IMR-90 (cell line): ENCODE results near the gene TMEM63C. TPM values are rescaled to one million over a fixed set of nuclear protein-coding genes. Genes with fewer than 3 reads are reported as not detected.

Experiments
- ATAC-seq: fragments of 200-7000 bp; cut with Tn5 transposase; 2 replicates; pipeline ENCODE4 v1.9.1; 2020; ENCODE audit warnings: low read depth, mild to moderate bottlenecking, moderate library complexity
- BruUV-seq: library from RNA; stranded (reverse); fragments of 400-500 nt; replicated peaks from 2 replicates; lab custom pipeline; 2021; lab: Mats Ljungman, UMichigan
- CTCF ChIA-PET: fragments of 300-600 bp; formaldehyde crosslinking; extraction: SDS; loops from one replicate; lab custom pipeline; 2021; ENCODE audit warnings: antibody characterized with exemption; lab: Yijun Ruan, JAX
- POLR2A ChIA-PET: fragments of 300-600 bp; sonication (Branson Sonifier 250); formaldehyde crosslinking; loops from one replicate; lab custom pipeline; 2022; ENCODE audit warnings: antibody characterized with exemption; ENCODE audit not compliant: unreplicated experiment; lab: Charles Lee
- DNase-seq: peaks from one replicate; pipeline ENCODE4 v3.0.0; 2013
- H2AFZ ChIP-seq: replicated peaks from 2 replicates; pipeline ENCODE3; 2013; ENCODE audit warnings: low read length, mild to moderate bottlenecking; ENCODE audit not compliant: poor library complexity
- H2AK5ac ChIP-seq: 2 replicates; pipeline ENCODE4 v1.6.1; 2013; ENCODE audit warnings: low read depth, low read length, inconsistent platforms
- H2AK9ac ChIP-seq: replicated peaks from 2 replicates; pipeline ENCODE3; 2013; ENCODE audit warnings: mild to moderate bottlenecking, low read depth, low read length, moderate library complexity; ENCODE audit not compliant: poor library complexity
- H2BK120ac ChIP-seq: 2 replicates; pipeline ENCODE4 v1.6.1; 2013; ENCODE audit warnings: low read depth, low read length, inconsistent platforms
- H2BK15ac ChIP-seq: 3 replicates; pipeline ENCODE4 v1.6.1; 2013; ENCODE audit warnings: low read depth, low read length, inconsistent platforms
- H2BK20ac ChIP-seq: 2 replicates; pipeline ENCODE4 v1.6.1; 2013; ENCODE audit warnings: low read depth, mild to moderate bottlenecking, inconsistent platforms, low read length, moderate library complexity
- H2BK5ac ChIP-seq: 2 replicates; pipeline ENCODE4 v1.6.1; 2013; ENCODE audit warnings: mild to moderate bottlenecking, low read depth, low read length, inconsistent platforms; ENCODE audit not compliant: poor library complexity, severe bottlenecking
- H3K14ac ChIP-seq: replicated peaks from 2 replicates; pipeline ENCODE4 v1.6.1; 2013; ENCODE audit warnings: low read depth, low read length, inconsistent platforms
- H3K18ac ChIP-seq: 2 replicates; pipeline ENCODE4 v1.6.1; 2013; ENCODE audit warnings: low read depth, low read length, control low read depth
- H3K23ac ChIP-seq: 2 replicates; pipeline ENCODE4 v1.6.1; 2013; ENCODE audit warnings: low read depth, low read length, inconsistent platforms
- H3K27ac ChIP-seq: 2 replicates; pipeline ENCODE4 v1.5.1; 2013; ENCODE audit warnings: mild to moderate bottlenecking, control low read depth, low read length; ENCODE audit not compliant: insufficient read depth
- H3K27me3 ChIP-seq: 2 replicates; pipeline ENCODE4 v1.6.1; 2013; ENCODE audit warnings: low read length; ENCODE audit not compliant: control insufficient read depth, insufficient read depth
- H3K36me3 ChIP-seq: 2 replicates; pipeline ENCODE4 v1.6.1; 2013; ENCODE audit warnings: low read length, mixed read lengths; ENCODE audit not compliant: control insufficient read depth, insufficient read depth
- H3K4ac ChIP-seq: 2 replicates; pipeline ENCODE4 v1.6.1; 2013; ENCODE audit warnings: low read depth, low read length, inconsistent platforms
- H3K4me1 ChIP-seq: 2 replicates; pipeline ENCODE4 v1.6.1; 2013; ENCODE audit warnings: low read length, mixed read lengths; ENCODE audit not compliant: control insufficient read depth, insufficient read depth
- H3K4me2 ChIP-seq: 2 replicates; pipeline ENCODE4 v1.6.1; 2013; ENCODE audit warnings: low read depth, mild to moderate bottlenecking, control low read depth, low read length, moderate library complexity
- H3K4me3 ChIP-seq: 2 replicates; pipeline ENCODE4 v1.5.1; 2013; ENCODE audit warnings: low read depth, mild to moderate bottlenecking, control low read depth, low read length, moderate library complexity; ENCODE audit not compliant: insufficient read depth
- H3K56ac ChIP-seq: 2 replicates; pipeline ENCODE4 v1.6.1; 2013; ENCODE audit warnings: low read length, inconsistent platforms; ENCODE audit not compliant: insufficient read depth; ENCODE audit errors: extremely low read depth
- H3K79me1 ChIP-seq, 2 experiments: 2 replicates each; pipeline ENCODE4 v1.6.1; 2013; ENCODE audit warnings: low read length in 2 of 2, inconsistent platforms in 1 of 2, low read depth in 1 of 2
- H3K9ac ChIP-seq: 2 replicates; pipeline ENCODE4 v1.6.1; 2013; ENCODE audit warnings: low read depth, low read length, control low read depth
- H3K9me1 ChIP-seq: 2 replicates; pipeline ENCODE4 v1.6.1; 2013; ENCODE audit warnings: low read length, inconsistent platforms; ENCODE audit not compliant: insufficient read depth
- H3K9me3 ChIP-seq: 2 replicates; pipeline ENCODE4 v1.6.1; 2013; ENCODE audit warnings: low read length; ENCODE audit not compliant: control insufficient read depth, insufficient read depth
- H4K20me1 ChIP-seq: 2 replicates; pipeline ENCODE4 v1.6.1; 2013; ENCODE audit warnings: low read length, inconsistent platforms; ENCODE audit not compliant: insufficient read depth
- H4K5ac ChIP-seq: 2 replicates; pipeline ENCODE4 v1.6.1; 2013; ENCODE audit warnings: mild to moderate bottlenecking, low read depth, low read length, control low read depth
- H4K8ac ChIP-seq, 2 experiments: 2 replicates each; pipeline ENCODE4 v1.6.1; 2013; ENCODE audit warnings: low read depth in 2 of 2, low read length in 2 of 2, control low read depth in 1 of 2, inconsistent platforms in 1 of 2
- H4K91ac ChIP-seq: 2 replicates; pipeline ENCODE4 v1.6.1; 2013; ENCODE audit warnings: low read depth, low read length, inconsistent platforms; ENCODE audit not compliant: insufficient read depth
- CEBPB ChIP-seq: IDR thresholded peaks from 2 replicates; pipeline ENCODE4 v1.6.1; 2012; ENCODE audit warnings: low read depth, low read length, improper control_type of control experiment
- CHD1 ChIP-seq: IDR thresholded peaks from 2 replicates; pipeline ENCODE4 v1.6.1; 2012; ENCODE audit warnings: low read depth, low read length, improper control_type of control experiment
- MAZ ChIP-seq: IDR thresholded peaks from 2 replicates; pipeline ENCODE4 v1.6.1; 2012; ENCODE audit warnings: low read depth, mild to moderate bottlenecking, low read length, improper control_type of control experiment, moderate library complexity, borderline replicate concordance
- POLR2A ChIP-seq: IDR thresholded peaks from 2 replicates; pipeline ENCODE4 v1.6.1; 2012; ENCODE audit warnings: mild to moderate bottlenecking, low read depth, low read length
- SMC3 ChIP-seq: fragments of 150-350 bp; IDR thresholded peaks from 2 replicates; pipeline ENCODE4 v1.6.1; 2016; ENCODE audit warnings: low read depth, mild to moderate bottlenecking, antibody characterized with exemption, low read length, moderate library complexity
- WGBS, 2 experiments: methylation state at CpG; one replicate each; pipeline versions ENCODE4 v1.1.5 to v1.1.7; 2013; ENCODE audit warnings: missing lambda C conversion rate in 2 of 2; ENCODE audit not compliant: insufficient read length in 1 of 2; ENCODE audit errors: extremely low coverage in 2 of 2; 5-methylcytosine and 5-hydroxymethylcytosine counted together
- dilution Hi-C: fragments of 300-500 bp; cut with HindIII; formaldehyde crosslinking; loops from one replicate; pipeline ENCODE4 v1.14.3; 2018; ENCODE audit warnings: low sequenced_read_pairs; ENCODE audit not compliant: unreplicated experiment
- in situ Hi-C: fragments of 300-500 bp; cut with MboI; formaldehyde crosslinking; loops from 3 replicates; pipeline ENCODE4 v1.14.3; 2019; ENCODE audit warnings: low sequenced_read_pairs, inconsistent platforms, mixed read lengths
- intact Hi-C: fragments of 100-400 bp; cut with micrococcal nuclease; formaldehyde crosslinking; loops from 2 replicates; pipeline ENCODE4 v1.10.0; 2022
- polyA plus RNA-seq, 3 experiments: library from polyadenylated mRNA; depleted of rRNA; stranded (reverse); fragments of >200 nt; gene quantifications; 2 replicates each; pipeline ENCODE4 v1.2.3, GENCODE V29; 2012; ENCODE audit warnings: low replicate concordance in 1 of 3
- total RNA-seq: library from RNA; depleted of rRNA; stranded (reverse); fragments of >200 nt; gene quantifications from 2 replicates; pipeline ENCODE4 v1.2.3, GENCODE V29; 2012

The TMEM63C gene
- total and polyA plus RNA-seq, 2 of the 4 experiments (the other 2 are of a cell fraction), result under 0.01 TPM; not detected in 1

DNA sequence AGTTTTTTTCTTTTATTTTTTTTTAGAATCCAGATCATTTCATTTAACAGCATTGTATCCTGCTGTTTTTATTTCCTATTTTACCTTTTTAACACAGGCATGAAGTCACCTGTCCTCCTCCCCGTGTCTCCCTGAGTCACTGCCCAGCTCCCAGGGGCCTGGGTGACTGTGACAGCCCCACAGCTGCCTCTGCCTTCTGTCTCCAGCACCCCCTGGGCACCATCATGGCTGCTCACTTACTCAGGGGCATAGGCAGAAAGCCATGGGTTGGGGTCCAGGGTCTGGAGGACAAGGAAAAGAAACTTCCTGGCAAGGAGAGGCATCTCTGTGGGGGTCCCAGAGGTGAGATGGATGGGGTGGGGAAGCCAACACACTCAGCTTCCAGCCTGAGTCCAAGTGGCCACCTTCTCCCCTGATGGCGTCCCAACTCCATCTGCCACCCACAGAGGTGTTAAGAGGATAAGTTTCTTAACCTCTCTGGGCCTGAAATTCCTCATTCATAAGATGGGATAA lies 25.3 kb downstream of the TMEM63C start:
- H3K27me3 ChIP-seq, result peaks cover 4% of the 10 kb centered on the region; the same call in 1 of the 2 replicates
- H3K14ac ChIP-seq, result no peak overlapping the region
- H2AK9ac ChIP-seq, result no peak overlapping the region
- TF ChIP-seq SMC3, result no peak
- TF ChIP-seq CHD1, result no peak
- TF ChIP-seq POLR2A, result no peak
- no peak for TF ChIP-seq CEBPB
- no peak for TF ChIP-seq MAZ
- H3K23ac ChIP-seq, result no peak overlapping the region
- no TSS peak for BruUV-seq
- H4K5ac ChIP-seq, result no peak overlapping the region
- H4K8ac ChIP-seq, result no peak overlapping the region
- no peak overlapping the region for H2BK20ac ChIP-seq
- H3K18ac ChIP-seq, result no peak overlapping the region
- no peak overlapping the region for H3K4ac ChIP-seq
- no peaks in the 10 kb centered on the region for H3K9me3 ChIP-seq
- no peaks in the 10 kb centered on the region for H3K4me1 ChIP-seq
- no peak overlapping the region for H2BK120ac ChIP-seq
- no peaks in the 10 kb centered on the region for H3K9me1 ChIP-seq
- H2BK15ac ChIP-seq, result no peak overlapping the region
- dilution Hi-C loops, result no loop called here
- ATAC-seq (no peak), DNase-seq (no peak)
- H2AFZ ChIP-seq, result no peak overlapping the region
- no peak overlapping the region for H3K9ac ChIP-seq
- no peak overlapping the region for H3K4me3 ChIP-seq
- no peak overlapping the region for H4K91ac ChIP-seq
- intact Hi-C loops, result no loop called here
- H3K79me1 ChIP-seq, result no peaks in the 10 kb centered on the region
- WGBS, 2 experiments, result no CpG with 5 or more reads among the region's 2 CpGs
- H4K20me1 ChIP-seq, result no peaks in the 10 kb centered on the region
- H2AK5ac ChIP-seq, result no peak overlapping the region
- H3K4me2 ChIP-seq, result no peak overlapping the region
- H3K27ac ChIP-seq, result no peak overlapping the region
- CTCF ChIA-PET, result no interaction called here
- no peak overlapping the region for H3K56ac ChIP-seq
- in situ Hi-C loops, result no loop called here
- no peak overlapping the region for H2BK5ac ChIP-seq
- H3K36me3 ChIP-seq, result no peaks in the 10 kb centered on the region
- POLR2A ChIA-PET, result no interaction called here
